Thoracic aorta (tissue), 2 donors: ENCODE data around the gene SNPH. TPM values are rescaled to one million over a fixed set of nuclear protein-coding genes. Genes with fewer than 3 reads are reported as not detected.

Experiments
- ATAC-seq: fragments of 150-250 bp; one replicate; pipeline ENCODE4 v1.8.0; 2017; ENCODE audit warnings: low read depth; ENCODE audit not compliant: insufficient number of reproducible peaks, low FRiP score
- DNase-seq: peaks from one replicate; pipeline ENCODE4 v3.0.0-alpha.2; 2020; ENCODE audit warnings: low spot score
- H3K27ac ChIP-seq, 2 donors: fragments of 200-600 bp; sonication (generic); 1 replicate in 1 of 2; 2 replicates in 1 of 2; pipeline ENCODE4 v1.5.1; 2016; ENCODE audit warnings: mild to moderate bottlenecking in 2 of 2, moderate library complexity in 2 of 2
- H3K27me3 ChIP-seq: fragments of 200-600 bp; sonication (generic); replicated peaks from 2 replicates; pipeline ENCODE4 v1.6.0; 2016; ENCODE audit warnings: mild to moderate bottlenecking; ENCODE audit not compliant: insufficient read depth
- H3K36me3 ChIP-seq: fragments of 200-600 bp; sonication (generic); one replicate; pipeline ENCODE4 v1.5.1; 2016
- H3K4me1 ChIP-seq, 2 donors: fragments of 200-600 bp; sonication (generic); 1 replicate in 1 of 2; 2 replicates in 1 of 2; pipeline versions ENCODE4 v1.5.1 to v1.6.0; 2016; ENCODE audit warnings: low read depth in 2 of 2, mild to moderate bottlenecking in 1 of 2; ENCODE audit not compliant: control insufficient read depth in 1 of 2
- H3K4me3 ChIP-seq: fragments of 200-600 bp; sonication (generic); 2 replicates; pipeline ENCODE4 v1.5.1; 2016; ENCODE audit warnings: mild to moderate bottlenecking
- H3K9me3 ChIP-seq: fragments of 200-600 bp; sonication (generic); 2 replicates; pipeline ENCODE4 v1.5.1; 2016
- total RNA-seq, 2 donors: library from RNA; depleted of rRNA; stranded (reverse); fragments of >200 nt; gene quantifications; one replicate each; pipeline versions ENCODE4 v1.1.0 to v1.2.3, GENCODE V29; 2016
- TF ChIP-seq, protein P1 (sequence below): fragments of 200-600 bp; sonication (generic); IDR thresholded peaks from one replicate; pipeline ENCODE4 v1.5.1; 2019; ENCODE audit warnings: antibody characterized with exemption

SNPH gene
- total RNA-seq, 2 donors from 2014 or later = 13.4 to 14.6 TPM

GRCh38 chr20:1308067-1308701, 42.1 kb downstream of the SNPH start:
- peaks cover 10% of the 10 kb centered on the region for H3K36me3 ChIP-seq
- no peaks in the 10 kb centered on the region for H3K27me3 ChIP-seq
- no peak for DNase-seq
- H3K27ac ChIP-seq = no peak overlapping the region
- TF ChIP-seq, protein P1, sequence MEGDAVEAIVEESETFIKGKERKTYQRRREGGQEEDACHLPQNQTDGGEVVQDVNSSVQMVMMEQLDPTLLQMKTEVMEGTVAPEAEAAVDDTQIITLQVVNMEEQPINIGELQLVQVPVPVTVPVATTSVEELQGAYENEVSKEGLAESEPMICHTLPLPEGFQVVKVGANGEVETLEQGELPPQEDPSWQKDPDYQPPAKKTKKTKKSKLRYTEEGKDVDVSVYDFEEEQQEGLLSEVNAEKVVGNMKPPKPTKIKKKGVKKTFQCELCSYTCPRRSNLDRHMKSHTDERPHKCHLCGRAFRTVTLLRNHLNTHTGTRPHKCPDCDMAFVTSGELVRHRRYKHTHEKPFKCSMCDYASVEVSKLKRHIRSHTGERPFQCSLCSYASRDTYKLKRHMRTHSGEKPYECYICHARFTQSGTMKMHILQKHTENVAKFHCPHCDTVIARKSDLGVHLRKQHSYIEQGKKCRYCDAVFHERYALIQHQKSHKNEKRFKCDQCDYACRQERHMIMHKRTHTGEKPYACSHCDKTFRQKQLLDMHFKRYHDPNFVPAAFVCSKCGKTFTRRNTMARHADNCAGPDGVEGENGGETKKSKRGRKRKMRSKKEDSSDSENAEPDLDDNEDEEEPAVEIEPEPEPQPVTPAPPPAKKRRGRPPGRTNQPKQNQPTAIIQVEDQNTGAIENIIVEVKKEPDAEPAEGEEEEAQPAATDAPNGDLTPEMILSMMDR = no peak
- H3K9me3 ChIP-seq = no peaks in the 10 kb centered on the region
- peaks cover 0 to under 1% of the 10 kb centered on the region in 2 donors for H3K4me1 ChIP-seq
- no peak for ATAC-seq
- H3K4me3 ChIP-seq = no peak overlapping the region

DNA sequence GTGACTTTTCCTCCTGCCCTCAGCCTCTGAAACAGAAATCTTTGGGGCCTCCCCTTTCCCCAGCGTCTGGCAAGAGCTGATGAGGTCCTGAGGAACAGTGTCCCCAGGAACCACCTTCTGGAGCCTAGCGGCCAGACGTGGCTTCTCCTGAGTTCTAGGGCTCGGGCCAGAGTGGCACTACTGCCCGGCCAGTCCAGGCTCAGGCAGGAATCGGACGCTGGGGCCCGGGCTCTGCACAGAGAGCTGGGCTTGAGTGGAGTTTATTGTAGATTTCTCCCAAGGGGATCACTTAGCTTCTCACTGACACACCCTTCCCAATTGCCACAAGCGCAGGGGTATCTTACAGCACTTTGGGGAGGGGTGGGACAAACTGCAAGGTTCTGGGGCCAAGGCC, 42.6 kb downstream of the SNPH start:
- TF ChIP-seq, protein P1 = no peak
- peaks cover 10% of the 10 kb centered on the region for H3K36me3 ChIP-seq
- no peak for ATAC-seq
- no peak overlapping the region for H3K27ac ChIP-seq
- no peak for DNase-seq
- no peak overlapping the region for H3K4me3 ChIP-seq
- H3K27me3 ChIP-seq = no peaks in the 10 kb centered on the region
- H3K9me3 ChIP-seq = no peaks in the 10 kb centered on the region
- H3K4me1 ChIP-seq = peaks cover 0 to 6% of the 10 kb centered on the region in 2 donors

DNA sequence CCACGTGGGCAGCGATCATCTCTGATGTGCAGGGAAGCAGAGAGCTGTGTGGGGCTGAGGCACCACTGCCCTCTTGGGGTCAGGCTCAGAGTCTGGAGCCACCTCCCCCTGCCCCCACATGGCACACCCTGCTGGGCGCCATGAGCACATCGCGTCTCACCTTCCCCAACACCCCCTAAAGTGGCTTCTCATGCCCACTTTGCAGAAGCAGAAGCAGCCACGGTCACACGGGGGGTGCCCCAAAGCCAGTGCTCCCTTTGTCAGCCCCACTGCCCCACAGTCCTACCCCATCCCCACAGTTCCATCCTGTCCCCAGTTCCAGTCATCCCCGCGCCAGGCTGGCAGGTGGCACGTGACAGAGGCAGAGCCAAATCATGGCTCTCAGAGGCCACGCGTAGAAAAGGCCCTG, 43.3 kb downstream of the SNPH start:
- ATAC-seq (no peak), DNase-seq (no peak)
- Histone ChIP-seq H3K36me3 (peaks cover 10% of the 10 kb centered on the region), H3K27ac (no peak overlapping the region), H3K4me3 (no peak overlapping the region), H3K4me1 (peaks cover 0 to 7% of the 10 kb centered on the region in 2 donors), H3K9me3 (no peaks in the 10 kb centered on the region), H3K27me3 (no peaks in the 10 kb centered on the region)
- TF ChIP-seq, protein P1 = no peak

GRCh38 chr20:1310071-1310470, 44.0 kb downstream of the SNPH start:
- Histone ChIP-seq H3K27me3 (no peaks in the 10 kb centered on the region), H3K4me1 (peaks cover 0 to 7% of the 10 kb centered on the region in 2 donors), H3K36me3 (peaks cover 6% of the 10 kb centered on the region), H3K27ac (no peak overlapping the region), H3K9me3 (no peaks in the 10 kb centered on the region), H3K4me3 (no peak overlapping the region)
- DNase-seq (no peak), ATAC-seq (no peak)
- TF ChIP-seq, protein P1 = no peak

DNA sequence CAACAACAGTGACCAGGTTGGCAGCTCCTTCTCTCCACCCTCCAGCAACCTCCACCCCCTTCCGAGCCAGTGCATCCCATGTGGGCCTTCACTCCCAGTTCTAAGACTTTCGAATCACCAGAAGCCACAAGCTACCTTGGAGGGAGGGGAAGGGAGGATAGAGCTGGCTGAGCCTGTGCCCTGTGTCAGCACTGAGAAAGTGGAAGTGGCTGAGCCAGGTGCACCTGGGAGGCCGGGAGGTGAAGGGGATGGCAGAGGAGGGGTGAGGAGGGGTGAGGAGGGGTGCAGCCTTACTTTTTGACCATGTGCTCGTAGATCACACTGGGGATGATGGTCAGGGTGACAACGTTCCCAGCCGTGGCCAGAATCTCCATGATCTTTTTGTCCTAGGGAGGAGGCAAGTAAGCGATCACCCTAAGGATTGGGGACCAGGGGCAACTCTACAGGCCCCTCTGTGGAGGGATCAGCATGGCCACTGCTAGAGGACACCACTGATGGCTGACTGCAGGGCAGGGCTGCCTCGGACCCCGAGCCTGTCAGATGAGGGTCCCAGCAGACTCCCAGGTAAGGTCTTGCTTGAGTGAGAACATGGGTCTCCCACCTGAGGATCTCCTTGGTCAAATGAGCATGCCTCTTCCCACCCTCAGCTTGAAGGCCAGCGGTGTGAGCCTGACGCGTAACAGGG, 44.6 kb downstream of the SNPH start:
- H3K36me3 ChIP-seq = peaks cover under 1% of the 10 kb centered on the region
- DNase-seq = no peak
- H3K9me3 ChIP-seq = no peaks in the 10 kb centered on the region
- H3K27me3 ChIP-seq = no peaks in the 10 kb centered on the region
- no peak for ATAC-seq
- H3K4me3 ChIP-seq = no peak overlapping the region
- peaks cover 0 to 7% of the 10 kb centered on the region in 2 donors for H3K4me1 ChIP-seq
- TF ChIP-seq, protein P1 = no peak
- H3K27ac ChIP-seq = no peak overlapping the region
